Measurements from ENCODE around the gene SIL1.

GRCh38 chr5:139188558-139189270 lies 9.5 kb downstream of the SIL1 start:
- TF ChIP-seq CTCF (IDR thresholded peaks at IDR 0.05; ENCODE audit: extremely low read depth in 1 of 2, insufficient read depth in 1 of 2, low read depth in 1 of 2, low read length in 2 of 2): no peak
- no peak for TF ChIP-seq MYC (IDR thresholded peaks at IDR 0.05; ENCODE audit: low read depth, low read length)
- no peak for TF ChIP-seq JUN (IDR thresholded peaks at IDR 0.05; ENCODE audit: borderline replicate concordance, insufficient read depth, insufficient read length, low read depth)
- no peak for TF ChIP-seq POLR2A (IDR thresholded peaks at IDR 0.05; ENCODE audit: low read depth, low read length)
- TF ChIP-seq MAX (IDR thresholded peaks at IDR 0.05; ENCODE audit: insufficient read depth, insufficient read length): no peak
- no peak for TF ChIP-seq POLR2AphosphoS5 (IDR thresholded peaks at IDR 0.05; ENCODE audit: insufficient read depth, low read depth, low read length)
- no peak for TF ChIP-seq FOS (IDR thresholded peaks at IDR 0.05; ENCODE audit: borderline replicate concordance, insufficient read depth, low read length)
- TF ChIP-seq EZH2 (IDR thresholded peaks at IDR 0.05; ENCODE audit: borderline replicate concordance, low read depth, low read length, severe bottlenecking): no peak
